Fibroblast of skin of left biceps (primary cell): ENCODE data around the gene DCLK1.
"Not testable (repeated sequence)": the region's sequence is repeated elsewhere in the genome, so short reads cannot be mapped to it uniquely, and the experiment has no call there.

Source experiments
- DNase-seq, 2 experiments: peaks; one replicate each; pipeline ENCODE4 v3.0.0-alpha.2; 2013; ENCODE audit warnings: low read depth in 2 of 2

Gene DCLK1

GRCh38 chr13:36131931-36132297, 732 bp upstream of the DCLK1 start:
- DNase-seq = no peak

- no peak for DNase-seq
Observed at GRCh38 chr13:36130552-36131221, 495 bp downstream of the DCLK1 start.

GRCh38 chr13:36130193-36130551, 1.0 kb downstream of the DCLK1 start:
- DNase-seq = no peak

- no peak for DNase-seq
Observed at GRCh38 chr13:36129539-36129938, 1.6 kb downstream of the DCLK1 start.

GRCh38 chr13:36126491-36126890, 4.7 kb downstream of the DCLK1 start:
- DNase-seq = no peak

GRCh38 chr13:36125841-36126240, 5.3 kb downstream of the DCLK1 start:
- no peak for DNase-seq

- DNase-seq = peak; percentile 27 to 33
Observed at GRCh38 chr13:36124236-36124822, 6.9 kb downstream of the DCLK1 start.

GRCh38 chr13:36115306-36115705, 15.9 kb downstream of the DCLK1 start:
- no peak for DNase-seq

- DNase-seq = no peak
Observed at GRCh38 chr13:36114233-36114632, 16.9 kb downstream of the DCLK1 start.

- no peak for DNase-seq
Observed at GRCh38 chr13:36108954-36109353, 22.2 kb downstream of the DCLK1 start.

GRCh38 chr13:36108342-36108741, 22.8 kb downstream of the DCLK1 start:
- no peak for DNase-seq

GRCh38 chr13:36107521-36107920, 23.7 kb downstream of the DCLK1 start:
- no peak for DNase-seq

- DNase-seq = no peak
Observed at GRCh38 chr13:36105726-36106125, 25.5 kb downstream of the DCLK1 start.

- no peak for DNase-seq
Observed at GRCh38 chr13:36102721-36103120, 28.5 kb downstream of the DCLK1 start.

GRCh38 chr13:36101907-36102306, 29.3 kb downstream of the DCLK1 start:
- DNase-seq = not testable (repeated sequence)

- no peak for DNase-seq
Observed at GRCh38 chr13:36101157-36101556, 30.0 kb downstream of the DCLK1 start.

GRCh38 chr13:36098080-36098479, 33.1 kb downstream of the DCLK1 start:
- DNase-seq = peak in 1 of 2 experiments; percentile 12

- DNase-seq = peak; percentile 8 to 15
Observed at GRCh38 chr13:36096461-36097416, 34.4 kb downstream of the DCLK1 start.

GRCh38 chr13:36094478-36094877, 36.7 kb downstream of the DCLK1 start:
- DNase-seq = no peak

- DNase-seq = no peak
Observed at GRCh38 chr13:36090592-36090991, 40.6 kb downstream of the DCLK1 start.

- no peak for DNase-seq
Observed at GRCh38 chr13:36089130-36089647, 42.0 kb downstream of the DCLK1 start.

GRCh38 chr13:36088463-36088862, 42.7 kb downstream of the DCLK1 start:
- no peak for DNase-seq
